Neural cell (in vitro differentiated cells): ENCODE results near the gene ART5.
"Not testable (repeated sequence)": the region's sequence is repeated elsewhere in the genome, so short reads cannot be mapped to it uniquely, and the experiment has no call there.

Experiments
- CTCF ChIP-seq: fragments of 450-650 bp; IDR thresholded peaks from 2 replicates; pipeline ENCODE4 v1.5.1; 2014; ENCODE audit warnings: antibody characterized with exemption, mild to moderate bottlenecking, moderate library complexity; ENCODE audit not compliant: poor library complexity, severe bottlenecking
- EP300 ChIP-seq: fragments of 450-650 bp; conservative IDR thresholded peaks from 2 replicates; pipeline ENCODE4 v1.6.1; 2014; ENCODE audit warnings: antibody characterized with exemption, mild to moderate bottlenecking, moderate library complexity; ENCODE audit not compliant: poor library complexity, severe bottlenecking
- EZH2 ChIP-seq: fragments of 200-600, 300-800 bp; shearing (Covaris generic), sonication (generic); IDR thresholded peaks from 2 replicates; pipeline ENCODE4 v1.6.1; 2014; ENCODE audit warnings: antibody characterized with exemption, low read length, borderline replicate concordance, mild to moderate bottlenecking; ENCODE audit not compliant: insufficient read depth, poor library complexity, severe bottlenecking
- RAD21 ChIP-seq: fragments of 450-650 bp; conservative IDR thresholded peaks from 2 replicates; pipeline ENCODE4 v1.6.1; 2014; ENCODE audit warnings: antibody characterized with exemption, mild to moderate bottlenecking, moderate library complexity
- REST ChIP-seq: IDR thresholded peaks from 2 replicates; pipeline ENCODE4 v1.6.1; 2012; ENCODE audit warnings: borderline replicate concordance
- TAF1 ChIP-seq: IDR thresholded peaks from 2 replicates; pipeline ENCODE4 v1.6.1; 2012; ENCODE audit warnings: low read depth

- not testable (repeated sequence) for TF ChIP-seq CTCF, EP300, EZH2, RAD21, TAF1, REST
These were observed 41.6 kb downstream of the ART5 start for GRCh38 chr11:3600201-3600600.
